Smooth muscle cell (in vitro differentiated cells): ENCODE results near the gene TBC1D30. TPM values are rescaled to one million over a fixed set of nuclear protein-coding genes. Genes with fewer than 3 reads are reported as not detected.

ENCODE experiments used
- DNase-seq: peaks from one replicate; lab custom pipeline; 2025; ENCODE audit not compliant: unreplicated experiment; lab: John Stamatoyannopoulos, UW
- H2AFZ ChIP-seq: fragments of 200-600 bp; sonication (generic); 2 replicates; pipeline ENCODE4 v1.6.0; 2016; ENCODE audit warnings: antibody characterized with exemption, low read depth, mild to moderate bottlenecking
- H3F3A ChIP-seq: fragments of 200-600 bp; sonication (generic); 2 replicates; pipeline ENCODE4 v1.6.0; 2017; ENCODE audit warnings: antibody characterized with exemption, low read depth
- H3K27ac ChIP-seq: fragments of 200-600 bp; sonication (generic); 2 replicates; pipeline ENCODE4 v1.5.1; 2016; ENCODE audit warnings: low read depth, mild to moderate bottlenecking
- H3K27me3 ChIP-seq: fragments of 200-600 bp; sonication (generic); 2 replicates; pipeline ENCODE4 v1.6.1; 2016; ENCODE audit warnings: low read depth, mild to moderate bottlenecking
- H3K36me3 ChIP-seq: fragments of 200-600 bp; sonication (generic); 2 replicates; pipeline ENCODE4 v1.5.1; 2016; ENCODE audit warnings: low read depth
- H3K4me1 ChIP-seq: fragments of 200-600 bp; sonication (generic); 2 replicates; pipeline ENCODE4 v1.5.1; 2016; ENCODE audit warnings: low read depth
- H3K4me2 ChIP-seq: fragments of 200-600 bp; sonication (generic); 2 replicates; pipeline ENCODE4 v1.6.0; 2016; ENCODE audit warnings: mild to moderate bottlenecking
- H3K4me3 ChIP-seq: fragments of 200-600 bp; sonication (generic); 2 replicates; pipeline ENCODE4 v1.5.1; 2016; ENCODE audit warnings: mild to moderate bottlenecking
- H3K79me2 ChIP-seq: fragments of 200-600 bp; sonication (generic); 2 replicates; pipeline ENCODE4 v1.6.0; 2016; ENCODE audit warnings: low read depth, mild to moderate bottlenecking
- H3K9ac ChIP-seq: fragments of 200-600 bp; sonication (generic); 2 replicates; pipeline ENCODE4 v1.6.0; 2016; ENCODE audit warnings: low read depth
- H3K9me3 ChIP-seq: fragments of 200-600 bp; sonication (generic); replicated peaks from 2 replicates; pipeline ENCODE4 v1.5.1; 2016; ENCODE audit warnings: low read depth
- H4K20me1 ChIP-seq: fragments of 200-600 bp; sonication (generic); 2 replicates; pipeline ENCODE4 v1.6.0; 2016; ENCODE audit warnings: low read depth
- CTCF ChIP-seq: fragments of 200-600 bp; sonication (generic); IDR thresholded peaks from 2 replicates; pipeline ENCODE4 v1.5.1; 2017; ENCODE audit warnings: borderline replicate concordance, mild to moderate bottlenecking, antibody characterized with exemption; ENCODE audit not compliant: insufficient read depth, poor library complexity, severe bottlenecking
- polyA plus RNA-seq: library from polyadenylated mRNA; unstranded; fragments of >200 nt; fragmentation: Nextera tagmentation; extraction: Ambion mirVana; gene quantifications from 2 replicates; pipeline ENCODE4 v1.2.1, GENCODE V29; 2016
- total RNA-seq: library from RNA; depleted of rRNA; stranded (reverse); fragments of >200 nt; gene quantifications from 2 replicates; pipeline ENCODE4 v1.2.3, GENCODE V29; 2014

The TBC1D30 gene
- total and polyA plus RNA-seq, 2 experiments from 2014 or later, result 0.67 to 2.3 TPM

DNA sequence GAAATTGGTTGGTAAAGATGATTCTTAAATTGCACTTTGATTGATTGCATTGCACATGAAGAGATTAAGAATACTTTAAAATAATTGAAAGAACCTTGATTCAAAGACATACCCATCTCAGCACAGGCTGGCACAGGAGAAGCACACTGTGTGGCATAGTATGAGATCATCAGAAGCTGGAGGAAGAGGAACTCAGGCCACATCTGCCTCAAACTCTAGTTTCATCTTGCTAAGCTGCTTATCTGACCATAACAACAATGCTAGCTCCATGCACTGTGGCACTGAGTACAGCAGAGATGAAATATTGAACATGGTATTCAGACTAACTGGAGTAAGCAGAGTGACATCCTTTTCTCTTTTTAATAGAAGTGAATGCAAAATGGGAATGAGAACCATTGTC lies 99.1 kb downstream of the TBC1D30 start:
- no peaks in the 10 kb centered on the region for H4K20me1 ChIP-seq
- H3K79me2 ChIP-seq, result no peaks in the 10 kb centered on the region
- H3K9me3 ChIP-seq, result no peaks in the 10 kb centered on the region
- no peak for TF ChIP-seq CTCF
- H3K9ac ChIP-seq, result no peak overlapping the region
- H3K27ac ChIP-seq, result no peak overlapping the region
- peaks cover 8% of the 10 kb centered on the region for H3K27me3 ChIP-seq
- no peaks in the 10 kb centered on the region for H3K36me3 ChIP-seq
- no peak overlapping the region for H3K4me3 ChIP-seq
- H3K4me1 ChIP-seq, result no peaks in the 10 kb centered on the region
- no peak overlapping the region for H3K4me2 ChIP-seq
- DNase-seq, result no peak
- no peaks in the 10 kb centered on the region for H3F3A ChIP-seq
- H2AFZ ChIP-seq, result no peak overlapping the region

Other genes starting within 250 kb of the TBC1D30 start
- gene RASSF3, start 214.2 kb upstream of the TBC1D30 start, total RNA-seq, result 5.0 and 5.6 TPM in 2 replicates
- gene RASSF3, start 214.2 kb upstream of the TBC1D30 start, polyA plus RNA-seq, result 1.2 and 1.4 TPM in 2 replicates
- gene GNS, start 65.2 kb upstream of the TBC1D30 start, total RNA-seq, result 61.8 and 64.9 TPM in 2 replicates
- 31.1 and 36.4 TPM in 2 replicates for gene GNS, start 65.2 kb upstream of the TBC1D30 start, polyA plus RNA-seq